Right renal pelvis (tissue), 4 donors: ENCODE measurements around the gene OR2T3. TPM values are rescaled to one million over a fixed set of nuclear protein-coding genes. Genes with fewer than 3 reads are reported as not detected.
"Not testable (repeated sequence)": the region's sequence is repeated elsewhere in the genome, so short reads cannot be mapped to it uniquely, and the experiment has no call there.

Source experiments
- DNase-seq, 4 donors: peaks; one replicate each; pipeline ENCODE4 v3.0.0-alpha.2; 2013; ENCODE audit warnings: low read depth in 4 of 4, low spot score in 3 of 4, missing footprints in 1 of 4
- polyA plus RNA-seq, 4 donors: library from polyadenylated mRNA; unstranded; fragments of 120-200 nt; gene quantifications; one replicate each; pipeline ENCODE4 v1.2.1, GENCODE V29; 2013; ENCODE audit not compliant: insufficient read length in 4 of 4

OR2T3 gene
- polyA plus RNA-seq, 4 donors, result not detected

- DNase-seq, result not testable (repeated sequence)
These were observed 14.0 kb upstream of the OR2T3 start for GRCh38 chr1:248459117-248459516.

- no peak for DNase-seq
These were observed 2.0 kb upstream of the OR2T3 start for GRCh38 chr1:248471154-248471553.

- not testable (repeated sequence) for DNase-seq
These were observed 1.0 kb upstream of the OR2T3 start for GRCh38 chr1:248472111-248472510.

GRCh38 chr1:248475660-248476059, 2.5 kb downstream of the OR2T3 start:
- DNase-seq, result not testable (repeated sequence)

GRCh38 chr1:248481686-248482579, 8.8 kb downstream of the OR2T3 start:
- DNase-seq, result not testable (repeated sequence)

- not testable (repeated sequence) for DNase-seq
These were observed 15.1 kb downstream of the OR2T3 start, which contains the start of gene OR2T5 for GRCh38 chr1:248488289-248488688. Gene OR2T5, plus strand, starts transcription at chr1:248488589. Its CDS starts 0 bp downstream, at chr1:248488589.

- not testable (repeated sequence) for DNase-seq
These were observed 23.5 kb downstream of the OR2T3 start for GRCh38 chr1:248496661-248497060.

- not testable (repeated sequence) for DNase-seq
These were observed 27.3 kb downstream of the OR2T3 start for GRCh38 chr1:248500305-248501035.

GRCh38 chr1:248507773-248508172, 34.6 kb downstream of the OR2T3 start, which contains the start of gene OR2G6:
Gene OR2G6, plus strand, starts transcription at chr1:248508073. Its CDS starts 13,574 bp downstream, at chr1:248521647.
- DNase-seq, result not testable (repeated sequence)

- not testable (repeated sequence) for DNase-seq
These were observed 37.1 kb downstream of the OR2T3 start for GRCh38 chr1:248510217-248510616.

- no peak for DNase-seq
These were observed 48.7 kb downstream of the OR2T3 start for GRCh38 chr1:248521856-248522255.

Other genes starting within 250 kb of the OR2T3 start
- under 1 TPM in 3 of 4 donors, not detected in 1; 0.03 to 0.04 (median 0.04) TPM for gene OR2M4, start 241.9 kb upstream of the OR2T3 start, polyA plus RNA-seq
- not detected for gene OR2T33, start 195.4 kb upstream of the OR2T3 start, polyA plus RNA-seq
- gene OR2T12, start 169.9 kb upstream of the OR2T3 start, polyA plus RNA-seq, result under 1 TPM in 2 of 4 donors, not detected in 2; 0.01 to 0.04 TPM
- not detected for gene OR2M7, start 148.8 kb upstream of the OR2T3 start, polyA plus RNA-seq
- not detected for gene OR14C36, start 124.6 kb upstream of the OR2T3 start, polyA plus RNA-seq
- gene OR2T4, start 111.7 kb upstream of the OR2T3 start, polyA plus RNA-seq, result not detected
- gene OR2T6, start 97.6 kb upstream of the OR2T3 start, polyA plus RNA-seq, result under 1 TPM; 0.05 to 0.34 (median 0.10) TPM
- not detected for gene OR2T1, start 70.3 kb upstream of the OR2T3 start, polyA plus RNA-seq
- under 1 TPM in 1 of 4 donors, not detected in 3; 0.01 TPM for gene OR2T2, start 27.7 kb upstream of the OR2T3 start, polyA plus RNA-seq
- gene OR2T5, start 15.2 kb downstream of the OR2T3 start, polyA plus RNA-seq, result under 1 TPM in 1 of 4 donors, not detected in 3; 0.03 TPM
- gene OR2G6, start 34.7 kb downstream of the OR2T3 start, polyA plus RNA-seq, result under 1 TPM in 2 of 4 donors, not detected in 2; 0.03 TPM
- gene OR2T29, start 89.4 kb downstream of the OR2T3 start, polyA plus RNA-seq, result not detected
- not detected for gene OR2T34, start 101.4 kb downstream of the OR2T3 start, polyA plus RNA-seq
- gene OR2T10, start 124.3 kb downstream of the OR2T3 start, polyA plus RNA-seq, result under 1 TPM; 0.10 to 0.26 (median 0.18) TPM
- not detected for gene OR2T11, start 161.7 kb downstream of the OR2T3 start, polyA plus RNA-seq
- gene OR2T35, start 171.9 kb downstream of the OR2T3 start, polyA plus RNA-seq, result not detected
- gene OR2T27, start 182.2 kb downstream of the OR2T3 start, polyA plus RNA-seq, result not detected
- not detected for gene OR14I1, start 229.4 kb downstream of the OR2T3 start, polyA plus RNA-seq